Kidney (tissue), 14 donors: ENCODE measurements around the gene ARHGAP8. TPM values are rescaled to one million over a fixed set of nuclear protein-coding genes. Genes with fewer than 3 reads are reported as not detected.
"Not testable (repeated sequence)": the region's sequence is repeated elsewhere in the genome, so short reads cannot be mapped to it uniquely, and the experiment has no call there.

Source experiments
- DNase-seq, 5 donors: peaks; one replicate each; pipeline ENCODE4 v3.0.0-alpha.2; 2013 to 2020
- FAIRE-seq: peaks from 2 replicates; lab custom pipeline; 2012; peaks lifted over from hg19 to GRCh38; lab: Jason Lieb, UNC
- H3K27ac ChIP-seq, 2 donors: one replicate each; pipeline ENCODE4 v1.7.0; 2013; ENCODE audit warnings: low read depth in 2 of 2, low read length in 2 of 2, inconsistent platforms in 1 of 2
- H3K27me3 ChIP-seq: one replicate; pipeline ENCODE4 v1.7.1; 2013; ENCODE audit warnings: low read length, inconsistent platforms; ENCODE audit not compliant: control insufficient read depth, insufficient read depth
- H3K36me3 ChIP-seq, 3 donors: one replicate each; pipeline versions ENCODE4 v1.7.0 to v1.7.1; 2013; ENCODE audit warnings: low read length in 3 of 3, control low read depth in 1 of 3, inconsistent platforms in 1 of 3; ENCODE audit not compliant: insufficient read depth in 3 of 3, control insufficient read depth in 2 of 3
- H3K4me1 ChIP-seq, 3 donors: one replicate each; pipeline versions ENCODE4 v1.7.0 to v1.7.1; 2013; ENCODE audit warnings: low read length in 3 of 3, inconsistent platforms in 1 of 3, low read depth in 1 of 3; ENCODE audit not compliant: control insufficient read depth in 2 of 3, insufficient read depth in 2 of 3
- H3K4me3 ChIP-seq, 3 donors: one replicate each; pipeline versions ENCODE4 v1.7.0 to v1.8.1; 2013; ENCODE audit warnings: low read length in 3 of 3, control low read depth in 1 of 3, inconsistent platforms in 1 of 3
- H3K9ac ChIP-seq, 3 donors: one replicate each; pipeline versions ENCODE4 v1.7.0 to v1.7.1; 2013; ENCODE audit warnings: low read length in 3 of 3, control low read depth in 1 of 3, inconsistent platforms in 1 of 3
- H3K9me3 ChIP-seq, 3 donors: one replicate each; pipeline versions ENCODE4 v1.7.0 to v1.7.1; 2013; ENCODE audit warnings: low read length in 3 of 3, control low read depth in 1 of 3, inconsistent platforms in 1 of 3; ENCODE audit not compliant: control insufficient read depth in 2 of 3, insufficient read depth in 1 of 3
- CTCF ChIP-seq: IDR thresholded peaks from 3 replicates; pipeline ENCODE4 v1.5.1; 2012; ENCODE audit warnings: mild to moderate bottlenecking, moderate library complexity, borderline replicate concordance; ENCODE audit not compliant: insufficient read depth; ENCODE audit errors: extremely low read depth
- intact Hi-C: fragments of 100-400 bp; cut with DNase I; formaldehyde crosslinking; loops from one replicate; pipeline ENCODE4 v1.11.1; 2022
- polyA plus RNA-seq: library from polyadenylated mRNA; stranded (reverse); fragments of 350-450 nt; fragmentation: Illumina TruSeq; extraction: RNeasy Lipid Tissue Mini Kit (QIAGEN cat#74804); gene quantifications from one replicate; pipeline ENCODE4 v1.2.3, GENCODE V29; 2014; ENCODE audit warnings: low read depth, low replicate concordance; ENCODE audit not compliant: insufficient read depth
- total RNA-seq: library from RNA; stranded (reverse); fragmentation: NEBNext Ultra II Directional; extraction: Animal tissue kit (Norgen Biotek cat#: 25700); gene quantifications from one replicate; pipeline ENCODE4 v1.2.1, GENCODE V29; 2021
- donor health status: control.
- donor health status: control.
- donor health status: control.
- donor health status: control.
- donor health status: control.
- donor health status: DM: yes; HTN: yes; CAD: no.
- donor health status: Normal renal cell carcinoma (clear cell type).

ARHGAP8 gene
- total and polyA plus RNA-seq, 2 donors from 2014 or later, result 30.2 to 35.7 TPM

DNA sequence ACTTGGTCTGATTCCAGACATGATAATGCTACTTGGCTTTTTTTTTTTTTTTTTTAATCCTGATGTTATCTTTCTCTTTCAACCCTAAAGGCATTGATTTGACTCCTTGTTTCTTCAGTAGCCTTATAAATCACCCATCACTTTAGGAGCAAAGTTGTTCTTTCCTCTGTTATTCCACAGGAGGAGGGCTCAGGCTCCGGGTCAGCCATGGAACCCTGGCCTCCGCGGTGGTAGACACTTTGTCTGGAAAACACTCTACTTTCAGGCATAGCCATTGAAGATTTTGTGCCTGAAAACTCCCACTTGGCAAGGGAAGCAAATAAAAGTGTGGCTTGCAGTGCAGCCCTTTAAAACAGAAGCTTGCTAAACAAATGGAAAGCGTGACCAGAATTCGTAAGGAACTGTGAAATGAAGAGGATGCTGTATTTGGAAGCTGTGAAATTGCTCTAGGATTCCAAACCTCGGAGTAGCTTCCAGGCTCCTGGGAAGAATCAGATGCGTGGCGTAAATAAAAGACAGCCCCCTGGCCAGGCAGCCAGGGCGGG is 44.9 kb downstream of the ARHGAP8 start:
- H3K27me3 ChIP-seq, result no peaks in the 10 kb centered on the region
- H3K27ac ChIP-seq, result no peak overlapping the region
- TF ChIP-seq CTCF, result no peak
- DNase-seq, result no peak
- no peak for FAIRE-seq
- H3K9me3 ChIP-seq, result no peaks in the 10 kb centered on the region
- no peak overlapping the region for H3K4me3 ChIP-seq
- intact Hi-C loops, result no loop called here
- H3K9ac ChIP-seq, result no peak overlapping the region
- no peaks in the 10 kb centered on the region for H3K36me3 ChIP-seq
- H3K4me1 ChIP-seq, result no peaks in the 10 kb centered on the region

DNA sequence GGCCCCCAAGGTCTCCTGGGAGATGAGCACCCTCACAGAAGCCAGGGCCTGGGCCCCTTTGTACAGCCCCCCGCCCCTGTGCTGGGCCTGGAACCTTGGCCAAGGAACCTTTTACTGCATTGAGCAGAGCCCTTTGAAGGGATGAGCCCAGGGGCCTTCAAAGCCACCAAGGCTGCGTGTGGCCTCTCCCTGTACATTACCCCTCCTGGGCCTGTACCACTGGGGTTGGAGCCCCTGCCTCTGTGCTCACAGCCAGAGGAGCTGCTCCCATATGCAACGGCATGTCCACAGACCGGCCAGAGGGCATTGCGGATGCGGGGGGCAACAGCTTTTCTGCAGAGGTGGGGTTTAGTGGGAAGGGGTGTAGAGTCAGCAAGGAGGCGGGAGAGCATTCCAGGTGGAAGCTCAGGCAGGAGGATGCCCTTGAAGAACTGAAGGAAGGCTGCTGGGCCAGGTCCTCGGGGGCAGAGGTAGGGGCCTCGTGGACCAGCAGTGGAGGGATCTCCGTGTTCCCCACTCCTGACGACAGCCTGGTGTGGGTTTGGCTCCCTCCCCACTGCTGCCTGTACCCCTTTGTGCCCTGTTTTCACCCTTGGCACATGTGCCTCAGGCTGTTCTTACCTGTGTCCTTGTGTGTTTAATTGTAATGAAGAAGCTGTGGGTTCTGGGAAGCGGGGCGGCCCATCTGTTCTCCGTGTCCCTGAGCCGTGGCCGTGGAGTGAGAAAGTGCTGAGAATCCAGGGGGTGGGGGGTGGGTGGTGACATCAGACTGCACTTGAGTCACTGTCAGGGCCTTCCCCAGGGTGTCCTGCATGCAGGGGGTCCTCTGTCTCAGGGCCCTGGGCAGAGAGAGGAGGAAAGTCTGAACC is 46.9 kb downstream of the ARHGAP8 start:
- no peaks in the 10 kb centered on the region for H3K36me3 ChIP-seq
- DNase-seq, result peak in 1 of 5 donors; percentile 51
- intact Hi-C loops, result no loop called here

GRCh38 chr22:44799946-44800634 is 47.7 kb downstream of the ARHGAP8 start:
- FAIRE-seq, intact Hi-C loops: not testable (repeated sequence)
- DNase-seq, result peak in 1 of 5 donors; percentile 34

More for the DNA sequence above, 46.9 kb downstream of the ARHGAP8 start:
- no peaks in the 10 kb centered on the region for H3K27me3 ChIP-seq
- TF ChIP-seq CTCF, result no peak
- H3K4me1 ChIP-seq, result no peaks in the 10 kb centered on the region
- no peak overlapping the region for H3K27ac ChIP-seq
- H3K9me3 ChIP-seq, result no peaks in the 10 kb centered on the region
- FAIRE-seq, result no peak
- no peak overlapping the region for H3K4me3 ChIP-seq
- H3K9ac ChIP-seq, result no peak overlapping the region

GRCh38 chr22:44801476-44801875 is 49.1 kb downstream of the ARHGAP8 start:
- FAIRE-seq, result no peak
- H3K9ac ChIP-seq, result no peak overlapping the region
- peaks cover 0 to 8% (median 0%) of the 10 kb centered on the region in 3 donors for H3K36me3 ChIP-seq
- TF ChIP-seq CTCF, result no peak
- no peak overlapping the region for H3K27ac ChIP-seq
- no peak overlapping the region for H3K4me3 ChIP-seq
- peak in 1 of 5 donors; percentile 48 for DNase-seq
- intact Hi-C loops, result no loop called here
- H3K9me3 ChIP-seq, result no peaks in the 10 kb centered on the region
- H3K27me3 ChIP-seq, result no peaks in the 10 kb centered on the region
- no peaks in the 10 kb centered on the region for H3K4me1 ChIP-seq

More at GRCh38 chr22:44799946-44800634, 47.7 kb downstream of the ARHGAP8 start:
- H3K27ac ChIP-seq, H3K4me3 ChIP-seq, H3K9ac ChIP-seq, H3K4me1 ChIP-seq, H3K36me3 ChIP-seq, H3K27me3 ChIP-seq, H3K9me3 ChIP-seq: not testable (repeated sequence)
